GM12878 (cell line): ENCODE results near the gene SOWAHC. TPM values are rescaled to one million over a fixed set of nuclear protein-coding genes. Genes with fewer than 3 reads are reported as not detected.

Source experiments
- E2F8 ChIP-seq: fragments of 450-650 bp; IDR thresholded peaks from 2 replicates; pipeline ENCODE4 v1.6.1; 2018; ENCODE audit warnings: mild to moderate bottlenecking, low read depth, moderate library complexity; ENCODE audit not compliant: partially characterized antibody
- EED ChIP-seq: sonication (generic); IDR thresholded peaks from 2 replicates; pipeline ENCODE4 v1.6.1; 2016; ENCODE audit warnings: antibody characterized with exemption, low read depth
- GABPA ChIP-seq: IDR thresholded peaks from 2 replicates; pipeline ENCODE4 v1.6.1; 2014; ENCODE audit warnings: antibody characterized with exemption, low read depth, mild to moderate bottlenecking, inconsistent platforms
- IRF5 ChIP-seq: fragments of 450-650 bp; IDR thresholded peaks from 2 replicates; pipeline ENCODE4 v1.6.1; 2017; ENCODE audit warnings: borderline replicate concordance
- NBN ChIP-seq: fragments of 450-650 bp; IDR thresholded peaks from 2 replicates; pipeline ENCODE4 v1.6.1; 2016
- NR2F1 ChIP-seq: fragments of 450-650 bp; conservative IDR thresholded peaks from 2 replicates; pipeline ENCODE4 v1.6.1; 2017; ENCODE audit warnings: mild to moderate bottlenecking
- PKNOX1 ChIP-seq: fragments of 450-650 bp; IDR thresholded peaks from 2 replicates; pipeline ENCODE4 v1.6.1; 2016; ENCODE audit warnings: mild to moderate bottlenecking
- RBBP5 ChIP-seq: fragments of 200-600 bp; sonication (generic); conservative IDR thresholded peaks from 2 replicates; pipeline ENCODE4 v1.6.1; 2016
- SMAD5 ChIP-seq: IDR thresholded peaks from 2 replicates; pipeline ENCODE4 v1.6.1; 2016; ENCODE audit warnings: antibody characterized with exemption, low read depth
- SPI1 ChIP-seq: IDR thresholded peaks from 2 replicates; pipeline ENCODE4 v1.6.1; 2011; ENCODE audit warnings: low read depth, mild to moderate bottlenecking, low read length, moderate library complexity, borderline replicate concordance; ENCODE audit not compliant: insufficient read depth
- SREBF2 ChIP-seq: IDR thresholded peaks from 2 replicates; pipeline ENCODE4 v1.6.1; 2012; ENCODE audit warnings: mild to moderate bottlenecking, low read length
- STAT3 ChIP-seq: IDR thresholded peaks from 2 replicates; pipeline ENCODE4 v1.6.1; 2011; ENCODE audit warnings: low read depth, low read length, improper control_type of control experiment
- polyA plus RNA-seq, 11 experiments: library from polyadenylated mRNA; depleted of rRNA in 4 of 11; unstranded in 6 of 11; stranded (reverse) in 5 of 11; fragments of >200 nt; fragmentation: Nextera tagmentation in 4 of 11; fragmentation: Illumina TruSeq in 1 of 11; extraction: Ambion mirVana in 4 of 11; extraction: Trizol in 1 of 11; gene quantifications; 1 replicate in 1 of 11; 2 replicates in 10 of 11; pipeline versions ENCODE4 v1.2.1 to v1.2.3, GENCODE V29; 2011 to 2016; ENCODE audit warnings: inconsistent platforms in 2 of 11, missing spikeins in 2 of 11, low read depth in 1 of 11
- total RNA-seq, 4 experiments: library from RNA; depleted of rRNA in 3 of 4; stranded (reverse); fragments of >200 nt in 3 of 4; fragmentation: Illumina TruSeq in 1 of 4; extraction: Trizol in 1 of 4; gene quantifications; 2 replicates each; pipeline versions ENCODE4 v1.2.1 to v1.2.3, GENCODE V29; 2013 to 2021
- TF ChIP-seq, protein P1 (sequence below): fragments of 450-650 bp; IDR thresholded peaks from 2 replicates; pipeline ENCODE4 v1.6.1; 2017; ENCODE audit warnings: mild to moderate bottlenecking
- TF ChIP-seq, protein P2 (sequence below): fragments of 450-650 bp; formaldehyde crosslinking; IDR thresholded peaks from 2 replicates; pipeline ENCODE4 v1.4.0; 2022; ENCODE audit warnings: mild to moderate bottlenecking, moderate library complexity
- TF ChIP-seq, protein P3 (sequence below): fragments of 450-650 bp; IDR thresholded peaks from 2 replicates; pipeline ENCODE4 v1.6.1; 2017; ENCODE audit warnings: low read depth, mild to moderate bottlenecking, moderate library complexity
- TF ChIP-seq, protein P4 (sequence below): IDR thresholded peaks from 2 replicates; pipeline ENCODE4 v1.6.1; 2011; ENCODE audit warnings: low read depth, low read length, improper control_type of control experiment, borderline replicate concordance

The SOWAHC gene
- total and polyA plus RNA-seq, 10 of the 15 experiments (the other 5 are each of a cell fraction or from before 2014, with no cell fraction given): 0.48 to 2.6 (median 1.8) TPM

GRCh38 chr2:109644571-109645275 lies 30.6 kb downstream of the SOWAHC start (continued):
- no peak for TF ChIP-seq IRF5
- TF ChIP-seq SMAD5: no peak
- no peak for TF ChIP-seq STAT3
- TF ChIP-seq RBBP5: no peak
- peak; percentile 33; the same call in 1 of the 2 replicates for TF ChIP-seq PKNOX1
- TF ChIP-seq, protein P1, sequence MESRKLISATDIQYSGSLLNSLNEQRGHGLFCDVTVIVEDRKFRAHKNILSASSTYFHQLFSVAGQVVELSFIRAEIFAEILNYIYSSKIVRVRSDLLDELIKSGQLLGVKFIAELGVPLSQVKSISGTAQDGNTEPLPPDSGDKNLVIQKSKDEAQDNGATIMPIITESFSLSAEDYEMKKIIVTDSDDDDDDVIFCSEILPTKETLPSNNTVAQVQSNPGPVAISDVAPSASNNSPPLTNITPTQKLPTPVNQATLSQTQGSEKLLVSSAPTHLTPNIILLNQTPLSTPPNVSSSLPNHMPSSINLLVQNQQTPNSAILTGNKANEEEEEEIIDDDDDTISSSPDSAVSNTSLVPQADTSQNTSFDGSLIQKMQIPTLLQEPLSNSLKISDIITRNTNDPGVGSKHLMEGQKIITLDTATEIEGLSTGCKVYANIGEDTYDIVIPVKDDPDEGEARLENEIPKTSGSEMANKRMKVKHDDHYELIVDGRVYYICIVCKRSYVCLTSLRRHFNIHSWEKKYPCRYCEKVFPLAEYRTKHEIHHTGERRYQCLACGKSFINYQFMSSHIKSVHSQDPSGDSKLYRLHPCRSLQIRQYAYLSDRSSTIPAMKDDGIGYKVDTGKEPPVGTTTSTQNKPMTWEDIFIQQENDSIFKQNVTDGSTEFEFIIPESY: no peak
- TF ChIP-seq, protein P2, sequence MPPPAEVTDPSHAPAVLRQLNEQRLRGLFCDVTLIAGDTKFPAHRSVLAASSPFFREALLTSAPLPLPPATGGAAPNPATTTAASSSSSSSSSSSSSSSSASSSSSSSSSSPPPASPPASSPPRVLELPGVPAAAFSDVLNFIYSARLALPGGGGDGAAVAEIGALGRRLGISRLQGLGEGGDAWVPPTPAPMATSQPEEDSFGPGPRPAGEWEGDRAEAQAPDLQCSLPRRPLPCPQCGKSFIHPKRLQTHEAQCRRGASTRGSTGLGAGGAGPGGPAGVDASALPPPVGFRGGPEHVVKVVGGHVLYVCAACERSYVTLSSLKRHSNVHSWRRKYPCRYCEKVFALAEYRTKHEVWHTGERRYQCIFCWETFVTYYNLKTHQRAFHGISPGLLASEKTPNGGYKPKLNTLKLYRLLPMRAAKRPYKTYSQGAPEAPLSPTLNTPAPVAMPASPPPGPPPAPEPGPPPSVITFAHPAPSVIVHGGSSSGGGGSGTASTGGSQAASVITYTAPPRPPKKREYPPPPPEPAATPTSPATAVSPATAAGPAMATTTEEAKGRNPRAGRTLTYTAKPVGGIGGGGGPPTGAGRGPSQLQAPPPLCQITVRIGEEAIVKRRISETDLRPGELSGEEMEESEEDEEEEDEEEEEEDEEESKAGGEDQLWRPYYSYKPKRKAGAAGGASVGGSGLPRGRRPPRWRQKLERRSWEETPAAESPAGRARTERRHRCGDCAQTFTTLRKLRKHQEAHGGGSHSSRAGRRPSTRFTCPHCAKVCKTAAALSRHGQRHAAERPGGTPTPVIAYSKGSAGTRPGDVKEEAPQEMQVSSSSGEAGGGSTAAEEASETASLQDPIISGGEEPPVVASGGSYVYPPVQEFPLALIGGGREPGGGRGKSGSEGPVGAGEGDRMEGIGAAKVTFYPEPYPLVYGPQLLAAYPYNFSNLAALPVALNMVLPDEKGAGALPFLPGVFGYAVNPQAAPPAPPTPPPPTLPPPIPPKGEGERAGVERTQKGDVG (CRISPR knock-in tag): no peak
- TF ChIP-seq SPI1: peak; percentile 84; the same call in 1 of the 2 replicates
- no peak for TF ChIP-seq NBN
- no peak; the same call in 1 of the 2 replicates for TF ChIP-seq EED
- TF ChIP-seq SREBF2: no peak
- no peak for TF ChIP-seq NR2F1
- TF ChIP-seq, protein P3, sequence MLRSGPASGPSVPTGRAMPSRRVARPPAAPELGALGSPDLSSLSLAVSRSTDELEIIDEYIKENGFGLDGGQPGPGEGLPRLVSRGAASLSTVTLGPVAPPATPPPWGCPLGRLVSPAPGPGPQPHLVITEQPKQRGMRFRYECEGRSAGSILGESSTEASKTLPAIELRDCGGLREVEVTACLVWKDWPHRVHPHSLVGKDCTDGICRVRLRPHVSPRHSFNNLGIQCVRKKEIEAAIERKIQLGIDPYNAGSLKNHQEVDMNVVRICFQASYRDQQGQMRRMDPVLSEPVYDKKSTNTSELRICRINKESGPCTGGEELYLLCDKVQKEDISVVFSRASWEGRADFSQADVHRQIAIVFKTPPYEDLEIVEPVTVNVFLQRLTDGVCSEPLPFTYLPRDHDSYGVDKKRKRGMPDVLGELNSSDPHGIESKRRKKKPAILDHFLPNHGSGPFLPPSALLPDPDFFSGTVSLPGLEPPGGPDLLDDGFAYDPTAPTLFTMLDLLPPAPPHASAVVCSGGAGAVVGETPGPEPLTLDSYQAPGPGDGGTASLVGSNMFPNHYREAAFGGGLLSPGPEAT: peak; percentile 48; the same call in 1 of the 2 replicates
- TF ChIP-seq E2F8: no peak
- TF ChIP-seq, protein P4, sequence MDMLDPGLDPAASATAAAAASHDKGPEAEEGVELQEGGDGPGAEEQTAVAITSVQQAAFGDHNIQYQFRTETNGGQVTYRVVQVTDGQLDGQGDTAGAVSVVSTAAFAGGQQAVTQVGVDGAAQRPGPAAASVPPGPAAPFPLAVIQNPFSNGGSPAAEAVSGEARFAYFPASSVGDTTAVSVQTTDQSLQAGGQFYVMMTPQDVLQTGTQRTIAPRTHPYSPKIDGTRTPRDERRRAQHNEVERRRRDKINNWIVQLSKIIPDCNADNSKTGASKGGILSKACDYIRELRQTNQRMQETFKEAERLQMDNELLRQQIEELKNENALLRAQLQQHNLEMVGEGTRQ: no peak
- TF ChIP-seq GABPA: no peak
